Retinal pigment epithelial cell (primary cell): ENCODE results near the gene ADAM33.
A peak's percentile ranks its signal among the peaks of the same experiment; 100 is the strongest.

ENCODE experiments used
- DNase-seq: peaks from one replicate; pipeline ENCODE4 v3.0.0-alpha.2; 2010; ENCODE audit warnings: low read depth
- H3K4me3 ChIP-seq: 2 replicates; pipeline ENCODE4 v1.5.1; 2011; ENCODE audit warnings: mild to moderate bottlenecking, low read length, control low read depth, moderate library complexity
- CTCF ChIP-seq: conservative IDR thresholded peaks from 2 replicates; pipeline ENCODE4 v1.5.1; 2011; ENCODE audit warnings: low read depth, low read length, control low read depth, inconsistent platforms

Gene ADAM33

GRCh38 chr20:3707508-3707899, 25.7 kb upstream of the ADAM33 start:
- no peak for TF ChIP-seq CTCF
- DNase-seq = no peak
- no peak overlapping the region for H3K4me3 ChIP-seq

- no peak overlapping the region for H3K4me3 ChIP-seq
- TF ChIP-seq CTCF = no peak
- DNase-seq = peak; percentile 22
These were observed 25.1 kb upstream of the ADAM33 start for GRCh38 chr20:3706774-3707507.

- no peak overlapping the region for H3K4me3 ChIP-seq
- TF ChIP-seq CTCF = no peak
- no peak for DNase-seq
These were observed 24.3 kb upstream of the ADAM33 start for GRCh38 chr20:3705970-3706739.

DNA sequence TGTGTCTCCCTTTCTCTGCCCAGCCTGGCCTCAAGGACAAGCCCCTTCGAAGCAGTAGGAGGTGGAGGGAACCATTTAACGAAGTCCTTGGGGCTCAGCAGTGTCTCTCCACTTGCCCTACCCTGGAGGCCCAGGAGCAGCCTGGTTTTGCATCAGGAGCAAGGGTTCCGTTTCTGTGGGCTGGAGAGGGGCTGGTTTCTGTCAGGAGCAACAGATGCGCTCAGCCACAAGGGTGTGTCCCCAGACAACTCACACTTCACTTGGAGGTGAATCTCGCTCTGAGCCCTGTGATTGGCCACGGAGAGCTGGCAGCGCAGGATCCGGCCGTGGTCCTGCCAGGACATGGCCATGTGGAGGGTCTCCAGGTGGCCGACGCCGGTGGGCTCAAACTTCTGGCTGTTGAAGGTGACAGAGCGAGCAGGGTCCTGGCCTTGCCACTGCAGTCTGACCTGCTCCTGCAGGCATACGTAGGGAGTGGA, 23.7 kb upstream of the ADAM33 start:
- no peak for TF ChIP-seq CTCF
- no peak for DNase-seq
- H3K4me3 ChIP-seq = no peak overlapping the region

DNA sequence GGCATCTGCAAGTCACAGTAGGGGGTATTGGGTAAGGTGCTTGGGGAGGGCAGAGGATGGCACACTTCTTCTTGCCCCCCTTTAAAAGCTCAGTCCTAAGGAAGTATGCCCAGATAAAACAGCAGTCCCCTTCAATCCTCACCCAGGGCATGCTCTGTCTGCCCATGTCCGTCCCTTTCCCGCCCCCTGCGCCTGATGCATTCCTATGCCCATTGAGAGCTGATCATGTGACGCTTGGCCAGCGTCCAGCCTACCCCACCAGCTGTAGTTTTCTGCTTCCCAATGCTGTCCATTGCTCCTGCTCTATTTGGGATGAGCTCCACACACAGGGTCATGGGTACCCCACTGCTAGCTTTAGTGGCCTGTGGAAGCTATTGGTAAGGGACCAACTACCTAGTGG, 22.3 kb upstream of the ADAM33 start:
- no peak for DNase-seq
- no peak overlapping the region for H3K4me3 ChIP-seq
- TF ChIP-seq CTCF = no peak

DNA sequence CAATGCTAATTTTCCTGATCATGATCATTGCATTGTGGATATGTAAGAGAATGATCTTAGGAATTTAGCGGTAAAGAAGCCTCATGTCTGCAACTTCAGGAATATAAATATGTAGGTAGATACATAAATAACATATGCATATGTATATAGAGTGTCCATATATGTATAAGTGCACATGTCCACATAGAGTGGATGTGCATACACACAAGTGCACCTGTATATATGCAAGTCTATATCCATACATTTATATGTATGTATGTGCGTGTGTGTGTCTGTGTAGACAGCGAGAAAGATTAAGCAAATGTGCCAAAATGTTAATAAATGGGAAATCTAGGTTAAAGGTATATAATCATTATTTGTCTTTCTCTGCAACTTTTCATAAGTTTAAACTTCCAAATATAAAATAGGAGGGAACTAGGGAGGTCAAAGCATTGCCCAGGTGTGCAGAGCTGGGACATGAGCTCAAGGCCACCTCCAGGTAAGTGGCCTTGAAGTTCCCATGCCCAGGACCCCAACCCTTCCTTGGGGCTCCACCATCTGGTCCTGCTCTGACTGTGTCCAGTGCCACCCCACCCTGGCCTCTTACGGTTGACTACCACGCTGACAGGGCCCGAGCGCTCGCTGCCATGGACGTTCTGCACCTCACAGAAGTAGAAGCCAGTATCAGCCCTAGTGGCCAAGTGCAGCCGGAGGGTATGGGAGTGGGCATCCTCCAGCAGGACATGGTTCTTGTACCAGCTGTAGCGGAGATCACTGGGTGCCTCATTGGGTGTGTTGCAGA, 21.0 kb upstream of the ADAM33 start:
- H3K4me3 ChIP-seq = no peak overlapping the region
- TF ChIP-seq CTCF = no peak

More for the DNA sequence above, 21.0 kb upstream of the ADAM33 start:
- no peak for DNase-seq
